GM12865 (cell line): Measurements from ENCODE around the gene KIRREL3.

Experiments used
- DNase-seq: peaks from one replicate; pipeline ENCODE4 v3.0.0; 2010; ENCODE audit warnings: low read depth
- H3K4me3 ChIP-seq: 2 replicates; pipeline ENCODE4 v1.5.1; 2011; ENCODE audit warnings: mild to moderate bottlenecking, low read depth, low read length, control low read depth
- TF ChIP-seq, protein P1 (sequence below): IDR thresholded peaks from 2 replicates; pipeline ENCODE4 v1.5.1; 2011; ENCODE audit warnings: low read length, control low read depth, low read depth, inconsistent platforms; ENCODE audit not compliant: insufficient read depth; ENCODE audit errors: missing control alignments

The KIRREL3 gene

GRCh38 chr11:126707498-126707897 is 293.1 kb downstream of the KIRREL3 start:
- no peak for DNase-seq
- TF ChIP-seq, protein P1, sequence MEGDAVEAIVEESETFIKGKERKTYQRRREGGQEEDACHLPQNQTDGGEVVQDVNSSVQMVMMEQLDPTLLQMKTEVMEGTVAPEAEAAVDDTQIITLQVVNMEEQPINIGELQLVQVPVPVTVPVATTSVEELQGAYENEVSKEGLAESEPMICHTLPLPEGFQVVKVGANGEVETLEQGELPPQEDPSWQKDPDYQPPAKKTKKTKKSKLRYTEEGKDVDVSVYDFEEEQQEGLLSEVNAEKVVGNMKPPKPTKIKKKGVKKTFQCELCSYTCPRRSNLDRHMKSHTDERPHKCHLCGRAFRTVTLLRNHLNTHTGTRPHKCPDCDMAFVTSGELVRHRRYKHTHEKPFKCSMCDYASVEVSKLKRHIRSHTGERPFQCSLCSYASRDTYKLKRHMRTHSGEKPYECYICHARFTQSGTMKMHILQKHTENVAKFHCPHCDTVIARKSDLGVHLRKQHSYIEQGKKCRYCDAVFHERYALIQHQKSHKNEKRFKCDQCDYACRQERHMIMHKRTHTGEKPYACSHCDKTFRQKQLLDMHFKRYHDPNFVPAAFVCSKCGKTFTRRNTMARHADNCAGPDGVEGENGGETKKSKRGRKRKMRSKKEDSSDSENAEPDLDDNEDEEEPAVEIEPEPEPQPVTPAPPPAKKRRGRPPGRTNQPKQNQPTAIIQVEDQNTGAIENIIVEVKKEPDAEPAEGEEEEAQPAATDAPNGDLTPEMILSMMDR = no peak
- no peak overlapping the region for H3K4me3 ChIP-seq

DNA sequence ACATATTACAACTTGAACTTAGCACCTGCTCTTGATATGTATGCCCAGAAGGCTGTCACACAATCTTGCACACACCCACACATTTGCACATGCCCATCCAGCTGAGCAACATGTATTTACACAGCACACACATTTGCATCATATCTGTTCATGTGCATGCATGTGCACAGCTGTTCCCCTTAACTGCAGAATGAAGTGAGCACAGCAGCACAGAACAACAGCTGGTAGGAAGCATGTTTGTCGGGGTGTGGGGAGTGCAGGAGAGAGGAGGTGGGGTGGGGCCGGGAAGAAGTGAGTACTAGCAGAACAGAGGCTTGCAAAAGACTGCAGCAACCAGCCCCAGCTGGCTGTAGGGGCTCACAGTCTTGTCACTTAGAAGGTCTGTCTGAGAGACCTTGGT is 296.5 kb downstream of the KIRREL3 start:
- TF ChIP-seq, protein P1 = no peak
- H3K4me3 ChIP-seq = no peak overlapping the region
- DNase-seq = peak; percentile 11

DNA sequence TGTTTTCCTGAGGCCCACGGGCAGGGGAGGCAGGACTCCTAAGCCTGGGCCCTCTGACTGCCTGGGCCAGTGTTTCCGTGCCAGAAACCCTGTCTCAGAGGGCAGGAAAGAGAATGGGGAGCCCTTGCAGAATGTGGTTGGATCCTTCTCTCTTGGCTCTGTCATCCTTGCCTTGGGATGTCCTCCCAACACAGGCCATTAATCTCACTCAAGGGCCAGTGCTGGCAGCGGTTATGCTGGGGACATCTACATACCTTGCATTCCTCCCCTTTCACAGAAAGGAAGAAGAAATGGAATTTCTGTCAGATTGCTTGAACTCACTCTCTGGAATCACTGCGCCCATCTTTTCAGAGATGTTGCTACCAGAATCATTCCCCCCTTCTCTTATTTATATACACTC is 296.9 kb downstream of the KIRREL3 start:
- TF ChIP-seq, protein P1 = no peak
- H3K4me3 ChIP-seq = no peak overlapping the region
- no peak for DNase-seq

DNA sequence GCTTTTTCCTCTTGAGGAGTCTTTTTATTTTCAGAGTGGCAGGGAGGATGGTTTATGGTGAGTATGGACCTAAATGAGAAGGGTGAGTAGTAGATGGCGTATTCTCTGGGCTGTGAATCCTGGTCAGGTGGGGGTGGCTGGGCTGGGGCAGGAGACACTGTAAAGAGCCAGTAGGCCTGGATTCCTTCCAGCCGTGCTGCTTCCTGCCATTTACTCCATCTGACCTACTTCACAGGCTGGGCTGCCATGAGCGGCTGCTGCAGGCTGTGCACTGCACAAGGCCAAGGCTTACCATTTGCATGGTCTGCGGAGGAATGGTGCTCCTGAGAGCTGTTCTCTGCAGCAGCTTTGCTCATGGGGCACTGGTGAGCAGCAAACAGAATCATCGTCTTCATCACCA is 297.6 kb downstream of the KIRREL3 start:
- no peak overlapping the region for H3K4me3 ChIP-seq
- no peak for DNase-seq
- TF ChIP-seq, protein P1 = no peak

DNA sequence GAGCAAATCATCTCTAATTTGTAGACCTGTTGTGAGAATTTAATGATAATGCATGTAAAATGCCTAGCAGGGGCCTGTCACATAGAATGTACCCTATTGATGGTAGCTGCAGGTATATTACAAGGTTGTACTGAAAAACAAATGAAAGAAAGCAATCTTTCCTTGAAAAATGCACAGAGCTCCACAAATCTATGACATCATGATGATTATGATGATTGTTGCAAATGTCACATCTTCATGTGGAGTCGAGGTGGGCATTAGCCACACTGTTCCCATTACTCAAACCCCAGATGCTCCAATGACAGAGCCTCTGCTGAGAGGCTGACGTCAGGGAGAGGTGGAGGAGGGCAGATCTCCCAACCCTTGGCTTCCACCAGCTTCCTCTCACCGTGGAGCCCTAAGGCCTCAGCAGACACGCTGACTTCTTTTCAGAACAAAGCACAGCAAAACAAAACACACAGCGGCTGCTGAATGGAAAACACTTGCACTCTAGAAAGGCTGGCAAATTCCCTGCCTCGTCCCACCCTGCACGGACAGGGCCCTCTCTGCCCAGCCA is 298.3 kb downstream of the KIRREL3 start:
- DNase-seq = no peak
- H3K4me3 ChIP-seq = no peak overlapping the region
- TF ChIP-seq, protein P1 = no peak

DNA sequence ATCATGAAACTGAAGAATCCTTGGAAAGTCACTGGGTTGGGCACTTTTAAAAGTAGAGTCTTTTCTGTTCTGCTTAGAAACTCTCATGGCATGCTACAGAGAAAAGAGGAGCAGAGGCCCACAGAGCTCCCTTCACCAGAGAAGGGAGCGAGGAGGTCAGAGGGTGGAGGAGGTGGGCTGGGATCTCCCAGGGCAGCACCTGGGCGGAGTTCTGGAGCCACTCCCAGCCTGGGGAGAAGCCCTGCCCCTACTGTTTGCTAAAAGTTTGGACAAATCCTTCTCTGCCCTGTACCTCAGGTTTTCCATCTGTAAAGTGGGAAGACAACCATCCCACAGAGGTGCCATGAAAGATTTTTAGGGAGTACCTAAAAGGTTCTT is 299.1 kb downstream of the KIRREL3 start:
- no peak overlapping the region for H3K4me3 ChIP-seq
- TF ChIP-seq, protein P1 = no peak
- no peak for DNase-seq
